ENCODE data around the gene OSBPL1A.

Gene OSBPL1A

DNA sequence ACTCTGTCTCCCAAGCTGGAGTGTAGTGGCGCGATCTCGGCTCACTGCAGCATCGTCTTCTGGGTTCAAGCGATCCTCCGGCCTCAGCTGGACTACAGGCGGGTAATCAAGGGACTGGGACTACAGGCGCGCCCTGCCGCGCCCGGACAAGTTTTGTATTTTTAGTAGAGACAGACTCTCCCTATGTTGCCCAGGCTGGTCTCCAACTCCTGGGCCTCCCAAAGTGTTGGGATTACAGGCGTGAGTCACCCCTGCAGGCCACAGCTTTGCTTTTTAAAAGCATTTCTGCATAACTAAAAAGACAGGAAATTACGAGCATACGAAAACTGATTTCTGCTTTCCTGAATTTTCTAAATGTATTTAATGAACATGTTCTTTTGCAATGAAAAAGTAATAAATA, 916 bp upstream of the OSBPL1A start:
- TF ChIP-seq, protein P1, sequence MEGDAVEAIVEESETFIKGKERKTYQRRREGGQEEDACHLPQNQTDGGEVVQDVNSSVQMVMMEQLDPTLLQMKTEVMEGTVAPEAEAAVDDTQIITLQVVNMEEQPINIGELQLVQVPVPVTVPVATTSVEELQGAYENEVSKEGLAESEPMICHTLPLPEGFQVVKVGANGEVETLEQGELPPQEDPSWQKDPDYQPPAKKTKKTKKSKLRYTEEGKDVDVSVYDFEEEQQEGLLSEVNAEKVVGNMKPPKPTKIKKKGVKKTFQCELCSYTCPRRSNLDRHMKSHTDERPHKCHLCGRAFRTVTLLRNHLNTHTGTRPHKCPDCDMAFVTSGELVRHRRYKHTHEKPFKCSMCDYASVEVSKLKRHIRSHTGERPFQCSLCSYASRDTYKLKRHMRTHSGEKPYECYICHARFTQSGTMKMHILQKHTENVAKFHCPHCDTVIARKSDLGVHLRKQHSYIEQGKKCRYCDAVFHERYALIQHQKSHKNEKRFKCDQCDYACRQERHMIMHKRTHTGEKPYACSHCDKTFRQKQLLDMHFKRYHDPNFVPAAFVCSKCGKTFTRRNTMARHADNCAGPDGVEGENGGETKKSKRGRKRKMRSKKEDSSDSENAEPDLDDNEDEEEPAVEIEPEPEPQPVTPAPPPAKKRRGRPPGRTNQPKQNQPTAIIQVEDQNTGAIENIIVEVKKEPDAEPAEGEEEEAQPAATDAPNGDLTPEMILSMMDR (conservative IDR thresholded peaks at IDR 0.05), result no peak
- H3K27ac ChIP-seq, result peak overlapping the region; percentile 85

DNA sequence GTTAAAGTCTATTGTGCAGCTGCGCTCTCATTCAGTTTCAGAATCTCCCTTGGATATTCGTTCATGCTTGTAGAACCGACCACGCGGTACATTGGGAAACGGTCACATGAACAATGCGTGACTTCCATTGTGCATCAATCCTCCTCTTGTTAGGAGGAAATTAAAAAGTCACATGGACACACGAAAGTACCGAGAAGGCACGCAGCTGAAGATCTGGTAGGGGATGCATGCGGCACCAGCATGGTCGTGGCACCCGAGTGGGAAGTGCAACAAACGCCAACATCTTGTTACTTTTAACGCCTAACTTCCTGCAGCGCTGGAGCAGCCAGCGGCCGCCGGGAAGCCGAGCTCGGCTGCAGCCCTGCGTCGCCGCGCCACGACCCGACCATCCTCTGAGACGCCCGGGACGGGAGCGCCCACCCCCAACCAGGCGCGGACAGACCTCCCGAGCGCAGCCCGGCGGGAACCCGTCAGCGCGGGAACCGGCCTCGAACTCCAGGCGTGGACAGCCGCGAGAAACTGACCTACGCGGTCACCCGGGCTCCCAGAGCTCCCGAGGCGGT, 412 bp downstream of the OSBPL1A start:
- peak overlapping the region; percentile 85 for H3K27ac ChIP-seq
- TF ChIP-seq, protein P1 (conservative IDR thresholded peaks at IDR 0.05), result no peak

DNA sequence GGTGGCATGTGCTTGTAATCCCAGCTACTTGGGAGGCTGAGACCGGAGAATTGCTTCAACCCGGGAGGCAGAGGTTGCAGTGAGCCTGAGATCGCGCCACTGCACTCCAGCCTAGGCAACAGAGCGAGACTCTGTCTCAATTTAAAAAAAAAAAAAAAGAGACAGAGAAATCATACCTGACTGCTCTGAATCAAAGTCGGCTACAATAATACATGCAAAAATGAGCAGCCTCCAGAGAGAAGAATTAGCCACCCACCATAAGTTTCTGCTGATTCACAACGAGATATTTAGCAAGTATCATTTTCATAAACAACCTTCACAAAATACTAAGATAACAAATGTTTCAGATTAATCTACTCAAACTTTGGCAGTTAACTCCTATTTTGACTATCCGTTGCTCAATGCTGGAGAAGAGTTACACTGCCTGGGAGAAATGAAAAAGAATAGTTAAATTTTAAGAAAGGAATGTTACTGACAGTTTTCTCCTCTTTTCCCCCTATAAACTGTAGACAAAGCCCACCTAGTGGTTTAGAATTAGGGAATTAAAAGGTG, 1.5 kb downstream of the OSBPL1A start:
- TF ChIP-seq, protein P1 (conservative IDR thresholded peaks at IDR 0.05), result no peak
- peak overlapping the region; percentile 85 for H3K27ac ChIP-seq

DNA sequence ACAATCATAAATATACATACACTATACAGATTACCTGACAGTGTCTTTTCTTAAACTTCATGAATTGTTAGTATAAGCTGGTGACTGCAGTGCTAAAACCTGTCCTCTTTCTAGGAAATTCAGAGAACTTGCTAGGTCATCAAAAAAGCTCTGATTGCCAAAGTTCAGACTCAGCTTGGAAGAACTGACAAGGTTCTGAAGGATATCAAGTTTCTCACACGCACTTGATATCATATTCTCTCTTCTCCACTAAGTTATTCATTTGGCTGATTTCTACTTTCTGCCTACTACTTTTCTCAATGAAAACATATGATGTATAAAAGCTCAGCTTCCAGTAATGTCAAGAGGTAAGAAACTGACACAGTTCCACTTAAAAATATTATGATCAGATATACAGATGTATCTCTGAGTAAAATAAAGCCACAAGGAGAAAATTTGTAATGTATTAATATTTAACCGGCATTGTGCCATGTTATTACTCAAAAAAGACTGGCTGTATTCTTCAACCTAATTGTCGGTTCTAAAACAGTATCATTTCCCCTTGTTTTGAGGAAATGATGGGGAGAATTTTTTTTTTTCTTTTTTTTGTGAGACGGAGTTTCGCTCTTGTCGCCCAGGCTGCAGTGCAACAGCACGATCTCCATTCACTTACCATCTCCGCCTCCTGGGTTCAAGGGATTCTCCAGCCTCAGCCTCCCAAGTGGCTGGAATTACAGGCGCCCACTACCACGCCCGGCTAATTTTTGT, 2.4 kb downstream of the OSBPL1A start:
- TF ChIP-seq, protein P1 (conservative IDR thresholded peaks at IDR 0.05), result no peak
- no peak overlapping the region for H3K27ac ChIP-seq

DNA sequence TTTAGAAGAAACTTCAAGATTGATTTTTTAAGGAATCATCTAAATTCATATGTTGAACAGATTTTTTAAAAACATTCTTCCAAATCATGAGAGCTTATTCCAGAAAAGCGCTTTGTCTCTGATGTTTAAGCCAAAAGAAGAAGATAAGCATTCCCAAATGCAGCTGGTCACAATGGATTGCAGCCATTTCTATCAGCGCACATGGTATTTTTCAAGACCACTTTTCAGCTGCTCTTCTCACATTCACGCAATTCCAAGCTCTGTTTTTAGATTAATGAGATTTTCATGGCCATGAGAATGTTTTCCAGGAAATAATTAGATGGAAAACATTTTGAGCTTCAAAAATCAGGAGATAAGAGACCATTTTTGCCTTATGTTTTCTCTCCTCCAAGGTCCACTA, 8.7 kb downstream of the OSBPL1A start:
- TF ChIP-seq, protein P1 (conservative IDR thresholded peaks at IDR 0.05), result no peak
- H3K27ac ChIP-seq, result no peak overlapping the region

DNA sequence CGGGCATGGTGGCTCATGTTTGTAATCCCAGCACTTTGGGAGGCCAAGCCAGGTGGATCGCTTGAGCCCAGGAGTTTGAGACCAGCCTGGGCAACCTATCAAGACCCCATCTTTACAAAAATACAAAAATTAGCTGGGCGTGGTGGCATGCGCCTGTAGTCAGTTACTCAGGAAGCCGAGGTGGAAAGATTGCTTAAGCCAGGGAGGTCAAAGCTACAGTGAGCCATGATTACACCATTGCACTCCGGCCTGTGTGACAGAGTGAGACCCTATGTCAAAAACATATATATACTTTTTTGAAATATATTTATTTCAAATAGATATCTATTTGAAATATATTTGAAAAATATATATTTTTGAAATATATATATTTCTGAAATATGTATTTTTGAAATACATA, 10.9 kb downstream of the OSBPL1A start:
- no peak overlapping the region for H3K27ac ChIP-seq
- TF ChIP-seq, protein P1 (conservative IDR thresholded peaks at IDR 0.05), result no peak

DNA sequence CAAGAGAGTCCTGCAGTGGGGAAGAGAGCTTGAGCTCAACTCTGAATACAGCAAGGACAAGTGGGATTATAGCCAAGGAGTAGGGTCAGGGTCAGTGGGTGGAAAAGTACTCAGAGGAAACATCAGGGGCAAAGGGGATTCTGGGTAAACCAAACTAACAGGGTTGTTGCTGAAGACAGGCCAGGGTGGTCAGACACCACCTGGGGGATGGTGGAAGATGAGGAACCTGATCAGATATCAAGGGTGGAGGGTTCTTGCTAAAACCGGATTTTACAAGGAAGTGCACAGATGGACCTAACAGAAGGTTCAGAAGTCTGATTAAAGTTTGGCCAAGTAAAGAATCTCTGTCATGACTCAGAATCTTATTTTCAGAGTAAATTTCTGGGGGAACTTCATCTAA, 16.5 kb downstream of the OSBPL1A start:
- TF ChIP-seq, protein P1 (conservative IDR thresholded peaks at IDR 0.05), result no peak
- H3K27ac ChIP-seq, result no peak overlapping the region
